Suppressor macrophage treated with lipopolysaccharide for 1 hour (primary cell): ENCODE results near the gene PHLPP2.
A peak's percentile ranks its signal among the peaks of the same experiment; 100 is the strongest.
"Not testable (repeated sequence)": the region's sequence is repeated elsewhere in the genome, so short reads cannot be mapped to it uniquely, and the experiment has no call there.

ENCODE experiments used
- DNase-seq, 3 donors: peaks; one replicate each; pipeline ENCODE4 v3.0.0-alpha.2; 2020 to 2022

The PHLPP2 gene

GRCh38 chr16:71666264-71666663 lies 58.2 kb downstream of the PHLPP2 start:
- no peak for DNase-seq

- DNase-seq = no peak
Measured at GRCh38 chr16:71659471-71659870, 65.0 kb downstream of the PHLPP2 start.

GRCh38 chr16:71658771-71659170 lies 65.7 kb downstream of the PHLPP2 start:
- DNase-seq = no peak

DNA sequence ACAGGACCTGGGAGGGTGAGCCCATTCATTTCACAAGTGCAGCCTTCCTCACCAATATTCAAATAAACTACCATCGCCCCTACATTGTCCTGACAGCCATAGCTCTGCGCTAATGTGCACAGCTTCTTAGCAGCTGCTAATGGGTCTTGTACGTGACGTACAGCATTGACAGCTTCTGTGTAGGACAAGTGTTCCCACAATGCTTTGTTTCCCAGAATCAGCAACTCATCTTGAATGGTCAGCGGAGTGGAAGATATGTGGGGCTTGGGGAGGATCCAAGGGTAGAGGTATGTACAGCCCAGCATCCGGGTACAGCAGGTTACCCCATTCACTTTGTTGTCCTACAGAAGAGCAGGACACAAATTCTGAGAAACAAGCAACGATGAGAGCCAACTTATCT lies 74.8 kb downstream of the PHLPP2 start:
- DNase-seq = no peak

DNA sequence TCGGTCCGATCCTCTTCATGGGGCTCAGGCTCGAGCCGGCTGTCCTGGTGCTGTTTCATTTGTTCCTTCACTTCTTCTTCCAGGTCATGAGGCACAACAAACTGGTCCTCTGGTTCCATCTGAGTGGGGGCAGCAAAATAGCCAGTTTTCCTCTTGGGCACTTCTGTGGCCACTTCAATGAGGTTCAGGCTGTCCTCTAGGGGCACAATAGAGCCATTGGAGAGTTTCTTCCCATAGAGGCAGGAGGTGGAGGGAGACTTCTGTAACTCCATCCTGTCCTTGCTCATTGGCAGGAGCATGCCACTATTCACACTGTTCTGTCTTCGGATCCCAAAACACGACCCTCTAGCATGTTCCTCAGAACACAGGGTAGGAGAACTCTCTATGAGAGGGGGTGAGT lies 75.6 kb downstream of the PHLPP2 start:
- peak in 1 of 3 donors; percentile 18 for DNase-seq

DNA sequence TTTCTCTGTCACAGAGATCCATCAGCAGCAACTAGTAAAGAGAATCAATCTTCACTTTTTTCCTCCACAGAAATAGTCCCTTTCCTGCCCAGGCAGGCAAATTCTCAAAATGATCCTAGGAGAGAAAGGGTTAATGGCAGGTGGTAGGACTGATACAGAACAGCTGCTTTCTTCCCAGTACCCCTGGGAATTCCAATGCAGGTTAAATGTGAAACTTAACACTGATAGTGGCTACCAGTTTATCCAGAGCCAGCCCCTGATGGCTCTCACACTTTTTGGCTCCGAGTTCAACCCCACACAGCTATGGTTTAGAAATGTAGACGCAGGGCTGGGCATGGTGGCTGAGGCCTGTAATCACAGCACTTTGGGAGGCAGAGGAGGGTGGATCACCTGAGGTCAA lies 76.3 kb downstream of the PHLPP2 start:
- no peak for DNase-seq

DNA sequence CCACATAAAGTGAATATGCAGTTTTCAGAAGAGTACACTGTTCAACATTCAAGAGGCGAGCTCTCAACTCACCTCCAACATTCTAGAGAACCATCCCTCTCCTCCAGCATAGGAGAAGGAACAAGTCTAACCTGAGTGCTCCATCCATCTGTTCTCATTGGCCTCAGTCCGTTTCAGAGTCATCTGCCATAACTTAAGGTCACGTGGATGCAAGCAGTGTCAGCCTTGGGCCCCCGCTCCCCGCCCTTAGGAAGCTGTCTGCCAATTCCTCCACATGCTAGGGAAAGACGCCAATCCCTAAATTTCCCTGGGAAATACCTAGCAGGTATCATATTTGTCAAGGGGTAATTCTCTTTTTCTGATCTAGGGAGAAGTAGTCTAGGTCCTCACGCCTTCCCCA lies 77.1 kb downstream of the PHLPP2 start:
- DNase-seq = no peak

GRCh38 chr16:71645450-71645849 lies 79.1 kb downstream of the PHLPP2 start:
- peak; percentile 34 to 45 (median 41) for DNase-seq

- DNase-seq = no peak
Measured at GRCh38 chr16:71637398-71637797, 87.1 kb downstream of the PHLPP2 start.

DNA sequence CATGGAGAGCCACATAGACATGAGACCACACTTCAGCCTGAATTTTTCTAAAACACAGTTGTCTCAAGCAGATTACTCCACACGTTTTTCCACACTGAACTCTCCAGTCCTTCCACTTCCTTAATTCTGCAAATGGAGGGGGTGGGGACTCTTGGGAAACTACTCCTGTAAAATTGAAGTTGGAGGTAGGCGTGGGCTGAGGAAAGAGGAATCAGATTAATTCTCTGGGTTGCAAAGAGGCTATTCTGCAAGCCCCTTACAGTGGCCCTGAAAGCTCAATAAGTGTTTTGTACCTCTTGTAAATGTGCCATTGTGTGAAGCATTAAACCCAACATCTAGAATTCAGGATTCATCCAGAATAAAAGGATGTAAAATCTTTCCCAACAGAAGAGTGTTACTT lies 88.9 kb downstream of the PHLPP2 start:
- DNase-seq = peak; percentile 74 to 86 (median 76)

- DNase-seq = no peak
Measured at GRCh38 chr16:71631776-71632175, 92.7 kb downstream of the PHLPP2 start.

DNA sequence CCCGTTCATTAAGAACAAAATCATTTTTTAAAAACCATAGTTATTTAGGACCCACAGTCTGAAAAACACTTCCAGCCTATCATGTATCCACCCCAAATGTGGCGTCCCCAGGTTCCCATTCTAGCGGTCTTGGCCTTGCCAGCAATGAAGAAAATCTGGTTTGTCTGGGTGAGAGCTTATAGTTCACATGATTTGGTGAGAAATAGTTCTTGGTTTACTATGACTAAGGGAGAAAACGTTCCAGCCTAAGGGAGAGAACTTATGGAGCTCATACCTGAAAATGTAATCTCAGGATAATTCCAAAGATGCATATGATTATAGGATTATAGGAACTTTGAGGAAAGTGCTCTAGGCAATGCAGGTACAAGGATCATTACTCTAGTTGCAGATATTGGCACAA lies 93.7 kb downstream of the PHLPP2 start:
- DNase-seq = no peak

DNA sequence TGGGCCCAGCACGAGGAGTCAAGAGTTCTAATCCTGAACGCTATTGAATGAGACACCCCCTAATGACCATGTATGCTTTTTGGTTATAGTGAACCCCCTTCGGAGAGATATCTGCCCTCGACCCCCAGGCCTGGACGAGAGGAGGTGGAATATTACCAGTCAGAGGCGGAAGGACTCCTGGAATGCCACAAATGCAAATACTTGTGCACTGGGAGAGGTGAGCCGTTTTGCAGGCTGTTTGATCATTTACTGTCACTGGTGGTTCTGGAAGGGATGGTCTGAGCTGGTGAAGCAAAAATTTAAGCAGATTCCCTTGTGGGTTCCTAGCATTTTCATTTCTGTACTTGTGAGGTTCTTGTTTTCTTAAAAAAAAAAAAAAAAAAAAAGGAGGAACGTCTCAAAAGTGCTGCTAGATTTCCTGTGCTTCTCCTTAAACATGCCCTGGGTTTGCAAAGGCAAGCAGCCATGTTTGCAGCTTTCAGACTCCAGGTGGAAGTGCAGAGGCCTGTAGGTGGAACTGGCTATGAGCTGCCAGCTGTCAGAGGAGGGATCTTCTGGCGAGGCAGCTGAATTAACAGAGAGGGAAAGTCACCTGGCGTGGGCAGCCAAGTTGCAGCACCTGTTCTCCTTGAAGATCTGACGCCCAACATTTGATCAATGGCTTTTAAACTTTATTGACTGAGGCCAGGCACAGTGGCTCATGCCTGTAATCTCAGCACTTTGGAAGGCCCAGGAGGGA lies 95.1 kb downstream of the PHLPP2 start:
- no peak for DNase-seq

DNA sequence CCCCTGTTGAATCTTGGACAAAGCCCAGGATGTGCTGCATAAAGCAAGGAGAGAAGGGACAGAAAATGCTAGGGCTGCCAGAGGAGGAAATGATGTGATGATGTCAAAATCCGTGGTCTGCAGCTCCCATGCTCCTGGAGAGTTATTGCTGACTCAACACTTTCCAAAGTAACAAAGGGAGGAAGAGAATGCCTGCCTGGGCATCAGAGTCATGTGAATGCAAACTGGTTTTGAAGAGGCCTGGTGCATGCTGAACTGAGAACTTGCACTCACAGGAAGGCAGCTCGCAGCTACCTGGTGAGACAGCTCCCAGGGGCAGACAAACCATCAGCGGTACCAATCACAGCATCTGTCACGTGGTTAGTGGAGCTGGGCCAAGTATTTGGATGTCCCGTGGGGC lies 95.7 kb downstream of the PHLPP2 start:
- DNase-seq = peak in 2 of 3 donors; percentile 14 to 45

DNA sequence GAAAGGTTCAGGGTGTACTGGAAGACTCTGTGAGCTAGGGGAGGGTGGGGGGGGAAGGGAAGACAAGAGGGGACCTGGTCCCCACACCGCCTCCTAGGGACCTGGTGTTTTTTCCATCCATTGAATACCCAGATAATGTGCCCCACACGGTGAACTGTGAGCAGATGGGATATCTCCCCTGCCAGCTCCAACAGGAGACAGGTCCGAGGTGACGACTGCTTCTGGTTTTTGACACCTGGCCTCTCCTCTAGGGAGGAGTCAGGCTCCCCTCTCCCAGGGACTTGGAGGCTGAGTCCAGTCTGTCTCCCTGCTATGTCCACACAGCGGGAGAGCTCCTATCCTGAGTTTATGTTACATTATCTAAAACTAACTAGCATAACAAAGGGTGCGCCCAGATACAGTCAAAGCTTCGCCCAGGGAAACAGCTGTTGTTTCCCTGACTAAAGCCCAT lies 96.7 kb downstream of the PHLPP2 start:
- no peak for DNase-seq

GRCh38 chr16:71626858-71627213 lies 97.7 kb downstream of the PHLPP2 start:
- peak in 1 of 3 donors; percentile 8 for DNase-seq

GRCh38 chr16:71626018-71626857 lies 98.3 kb downstream of the PHLPP2 start, which contains the start of gene MARVELD3:
TSS of gene MARVELD3 (plus strand) at chr16:71626184. CDS start at chr16:71626230, 46 bp downstream.
- peak in 1 of 3 donors; percentile 6 for DNase-seq

GRCh38 chr16:71625113-71625850 lies 99.2 kb downstream of the PHLPP2 start:
- DNase-seq = no peak

GRCh38 chr16:71623597-71623996 lies 100.9 kb downstream of the PHLPP2 start:
- no peak for DNase-seq

DNA sequence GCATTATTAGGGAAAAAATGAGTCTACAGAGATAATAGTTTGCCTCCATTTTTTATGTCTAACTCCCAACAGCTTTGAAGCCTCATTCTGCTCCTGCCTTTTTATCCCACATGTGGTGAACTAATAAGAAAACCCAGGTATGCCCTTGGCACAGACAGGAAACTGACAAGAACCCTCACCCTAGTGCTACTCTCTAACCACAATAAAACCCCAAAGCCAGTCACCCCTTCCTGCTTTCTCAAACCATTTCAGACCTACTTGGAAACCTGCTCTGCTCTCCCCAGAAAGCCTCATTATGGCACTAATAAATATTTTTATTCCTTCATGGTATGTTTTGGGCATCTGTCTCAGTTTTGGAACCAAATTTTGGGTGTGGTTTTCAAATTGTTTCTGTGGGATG lies 102.4 kb downstream of the PHLPP2 start:
- DNase-seq = no peak

GRCh38 chr16:71618429-71618828 lies 106.1 kb downstream of the PHLPP2 start:
- no peak for DNase-seq

DNA sequence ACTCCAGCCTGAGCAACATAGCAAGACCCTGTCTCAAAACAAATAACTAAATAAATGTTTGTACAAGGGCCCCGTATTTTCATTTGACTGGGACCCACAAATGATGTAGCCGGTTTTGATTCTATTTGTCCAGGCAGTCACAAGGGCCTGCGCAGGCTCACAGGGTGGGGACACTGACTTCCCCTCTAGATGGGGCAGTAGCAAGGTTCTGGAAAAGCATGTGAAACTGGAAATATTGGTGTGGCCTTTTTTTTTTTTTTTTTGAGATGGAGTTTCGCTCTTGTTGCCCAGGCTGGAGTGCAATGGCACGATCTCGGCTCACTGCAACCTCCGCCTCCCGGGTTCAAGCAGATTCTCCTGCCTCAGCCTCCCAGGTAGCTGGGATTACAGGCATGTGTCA lies 109.5 kb downstream of the PHLPP2 start:
- not testable (repeated sequence) for DNase-seq
